NAMALWA (cell line): Measurements from ENCODE around the gene KSR1.
"Not testable (repeated sequence)": the region's sequence is repeated elsewhere in the genome, so short reads cannot be mapped to it uniquely, and the experiment has no call there.

Experiments
- DNase-seq: peaks from one replicate; pipeline ENCODE4 v3.0.0-alpha.2; 2015; ENCODE audit warnings: low spot score

KSR1 gene

GRCh38 chr17:27663936-27664605 is 207.8 kb downstream of the KSR1 start:
- no peak for DNase-seq

- no peak for DNase-seq
Observed at GRCh38 chr17:27664606-27664965, 208.3 kb downstream of the KSR1 start.

- DNase-seq: no peak
Observed at GRCh38 chr17:27665549-27665948, 209.3 kb downstream of the KSR1 start.

GRCh38 chr17:27666270-27666669 is 210.0 kb downstream of the KSR1 start:
- not testable (repeated sequence) for DNase-seq

- DNase-seq: no peak
Observed at GRCh38 chr17:27666831-27667560, 210.7 kb downstream of the KSR1 start.

DNA sequence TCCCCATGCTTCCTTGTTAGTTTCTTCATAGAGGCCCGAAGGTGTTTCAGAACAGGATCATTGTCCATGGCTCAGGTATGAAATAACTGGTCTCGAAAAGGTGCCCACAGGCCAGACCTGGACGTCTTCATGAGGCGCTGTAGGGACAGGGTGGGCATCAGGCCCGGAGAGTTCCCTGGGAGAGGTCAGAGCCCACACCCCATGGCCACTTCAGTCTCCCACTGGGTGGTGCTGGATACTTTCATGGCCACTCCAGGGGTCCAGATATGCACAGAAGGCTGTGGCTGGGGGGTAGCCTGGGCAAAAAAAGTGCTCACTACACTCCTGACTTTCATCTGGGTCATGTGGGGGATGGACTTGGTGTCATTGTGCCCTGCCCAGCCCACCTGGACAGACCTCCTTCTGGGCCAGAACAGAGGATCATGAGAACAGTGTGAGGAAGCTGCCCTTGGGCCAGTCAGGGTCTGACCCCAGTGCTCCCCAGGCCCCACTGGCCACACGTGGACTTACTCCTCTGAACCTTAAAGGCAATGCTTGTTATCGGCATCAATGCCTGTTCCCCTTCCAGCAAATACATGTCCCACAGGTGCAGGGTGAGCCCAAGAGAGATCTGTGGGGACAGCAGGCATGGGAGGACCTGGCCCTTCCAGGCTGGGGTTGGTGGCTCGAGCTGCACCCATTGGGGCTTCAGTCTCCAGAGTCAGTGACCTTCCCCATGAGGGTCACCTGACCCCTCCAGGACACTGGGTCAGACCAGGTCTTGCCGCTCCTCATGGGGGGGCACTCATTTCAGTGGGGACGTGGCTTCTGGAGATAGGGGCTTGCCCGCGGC is 211.6 kb downstream of the KSR1 start:
- no peak for DNase-seq

DNA sequence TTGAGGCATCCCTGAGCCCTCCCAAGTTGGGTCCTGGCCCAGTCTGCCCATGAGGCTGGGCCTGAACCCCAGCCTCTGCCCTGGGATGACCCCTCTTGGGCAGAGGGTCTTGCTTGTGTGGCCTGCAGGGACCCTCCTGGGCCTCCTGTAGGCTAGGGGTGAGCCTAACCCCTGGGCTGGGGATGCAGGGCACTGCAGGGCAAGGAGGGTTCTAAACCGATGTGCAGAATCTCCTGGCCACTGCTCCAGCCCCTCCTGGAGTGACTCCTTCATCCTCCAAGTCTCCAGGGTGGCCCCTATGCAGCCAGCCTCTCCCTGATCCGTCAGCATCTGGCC is 212.2 kb downstream of the KSR1 start:
- DNase-seq: no peak

DNA sequence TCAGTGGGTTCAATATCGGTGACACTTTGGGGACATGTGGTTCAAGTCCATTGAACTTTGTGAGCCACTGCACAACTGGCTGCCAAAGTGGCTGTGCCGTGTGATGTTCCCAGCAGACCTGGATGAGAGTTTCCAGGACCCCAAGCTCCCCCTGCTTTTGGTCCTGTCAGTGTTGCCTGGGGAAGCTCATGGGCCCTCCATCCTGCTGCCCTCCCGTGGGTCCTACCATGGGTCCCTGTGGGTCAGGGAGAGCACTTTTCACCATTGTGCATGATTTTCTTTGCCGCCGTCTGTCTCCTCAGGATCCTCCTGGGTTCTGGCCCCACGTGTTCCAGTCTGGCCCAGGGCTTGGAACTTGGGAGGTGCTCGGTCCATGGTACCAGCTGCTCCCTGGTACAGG is 212.9 kb downstream of the KSR1 start:
- no peak for DNase-seq

DNA sequence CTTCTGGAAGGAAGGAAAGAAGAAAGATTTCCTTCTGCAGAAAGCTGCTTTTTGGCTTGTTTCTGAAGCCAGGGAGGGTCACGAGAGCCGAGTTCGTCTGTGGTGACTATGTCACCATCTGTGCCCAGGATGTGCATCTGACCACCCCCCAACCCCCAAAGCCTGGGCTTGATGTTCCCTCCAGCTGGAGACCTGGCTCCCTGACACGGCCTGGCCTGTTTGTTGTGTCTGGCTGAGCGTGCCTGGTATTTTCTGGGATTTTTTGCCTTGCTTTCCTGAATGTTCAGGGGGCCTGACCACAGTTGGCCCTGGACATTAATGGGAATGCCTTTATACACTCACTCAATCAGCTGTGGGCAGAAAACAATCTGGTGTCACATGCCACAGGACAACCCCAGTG is 213.6 kb downstream of the KSR1 start:
- DNase-seq: no peak

DNA sequence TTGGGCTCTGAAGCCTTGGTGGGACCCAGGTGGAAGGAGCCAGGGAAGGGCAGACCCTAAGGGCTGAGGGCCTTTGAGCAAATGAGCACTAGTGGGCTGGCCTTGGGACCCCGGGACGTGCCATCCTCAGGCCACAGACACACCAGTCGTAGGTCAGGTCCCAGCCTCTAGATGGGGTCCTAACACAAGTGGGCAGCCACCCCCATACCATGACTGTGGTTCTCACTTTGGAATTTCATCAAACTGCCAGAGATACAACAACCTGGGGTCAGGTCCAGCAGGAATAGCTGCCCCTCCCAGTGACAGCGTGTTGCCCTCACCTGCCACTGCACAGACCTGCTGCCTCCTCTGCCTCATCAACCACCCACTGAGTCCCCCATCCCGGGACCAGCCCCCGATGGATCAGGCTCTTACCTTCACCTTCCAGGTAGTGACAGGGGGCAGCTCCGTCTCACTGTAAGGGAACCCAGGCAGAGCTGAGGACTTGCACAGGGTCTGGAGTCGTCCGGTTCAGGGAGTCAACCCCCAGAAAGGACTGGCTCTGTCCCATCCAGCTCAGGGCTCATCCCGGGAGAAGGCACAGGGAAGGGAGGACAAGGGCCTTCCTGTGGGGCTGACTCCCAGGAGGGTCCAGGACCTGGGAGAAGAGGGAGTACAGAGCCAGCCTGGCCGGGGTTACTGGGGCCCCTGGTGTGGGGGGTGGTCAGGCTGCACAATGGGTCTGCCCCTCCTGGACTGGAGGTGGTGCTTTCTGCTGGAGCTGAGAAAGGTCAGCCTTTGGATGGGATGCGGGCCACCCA is 214.7 kb downstream of the KSR1 start:
- DNase-seq: no peak

DNA sequence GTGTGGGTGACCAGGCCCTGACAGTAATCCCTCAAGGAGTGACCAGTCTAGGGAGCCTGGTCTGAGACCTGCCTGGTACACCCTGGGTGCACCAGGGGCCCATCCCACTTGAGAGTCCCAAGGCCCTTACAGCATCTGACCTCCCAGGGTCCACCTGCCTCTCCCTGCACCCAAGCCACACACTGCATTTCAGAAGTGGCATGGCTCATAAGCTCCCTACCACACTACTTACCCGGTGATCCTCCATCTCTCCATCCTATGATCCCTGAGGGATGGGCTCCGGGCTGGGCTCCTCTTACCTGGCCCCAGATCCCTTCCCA is 215.3 kb downstream of the KSR1 start:
- no peak for DNase-seq

- DNase-seq: not testable (repeated sequence)
Observed at GRCh38 chr17:27671977-27672480, 215.8 kb downstream of the KSR1 start.

DNA sequence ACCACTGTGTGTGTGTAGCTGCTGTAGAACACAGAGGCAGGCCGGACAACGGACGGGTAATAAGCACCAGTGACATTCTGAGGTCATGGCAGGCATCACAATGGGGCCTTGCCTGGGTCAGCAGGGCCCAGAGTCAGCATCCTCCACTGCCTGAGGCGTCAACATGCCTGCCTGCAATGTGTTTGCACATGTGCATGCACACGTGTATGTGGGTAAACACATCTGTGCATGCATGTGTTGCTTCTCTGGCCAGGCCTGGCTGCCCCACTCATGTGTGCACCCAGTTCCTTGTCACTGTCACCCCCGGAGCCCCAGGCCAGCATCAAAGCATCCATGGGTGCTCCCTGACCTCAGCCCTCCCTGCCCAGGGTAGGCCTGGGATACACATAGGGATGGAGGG is 218.1 kb downstream of the KSR1 start:
- no peak for DNase-seq
